Amygdala (tissue), 56 donors: Measurements from ENCODE around the gene UQCC5.

Experiments
- DNase-seq, 56 donors: peaks; one replicate each; lab custom pipeline; 2025; lab: John Stamatoyannopoulos, UW

Gene UQCC5

DNA sequence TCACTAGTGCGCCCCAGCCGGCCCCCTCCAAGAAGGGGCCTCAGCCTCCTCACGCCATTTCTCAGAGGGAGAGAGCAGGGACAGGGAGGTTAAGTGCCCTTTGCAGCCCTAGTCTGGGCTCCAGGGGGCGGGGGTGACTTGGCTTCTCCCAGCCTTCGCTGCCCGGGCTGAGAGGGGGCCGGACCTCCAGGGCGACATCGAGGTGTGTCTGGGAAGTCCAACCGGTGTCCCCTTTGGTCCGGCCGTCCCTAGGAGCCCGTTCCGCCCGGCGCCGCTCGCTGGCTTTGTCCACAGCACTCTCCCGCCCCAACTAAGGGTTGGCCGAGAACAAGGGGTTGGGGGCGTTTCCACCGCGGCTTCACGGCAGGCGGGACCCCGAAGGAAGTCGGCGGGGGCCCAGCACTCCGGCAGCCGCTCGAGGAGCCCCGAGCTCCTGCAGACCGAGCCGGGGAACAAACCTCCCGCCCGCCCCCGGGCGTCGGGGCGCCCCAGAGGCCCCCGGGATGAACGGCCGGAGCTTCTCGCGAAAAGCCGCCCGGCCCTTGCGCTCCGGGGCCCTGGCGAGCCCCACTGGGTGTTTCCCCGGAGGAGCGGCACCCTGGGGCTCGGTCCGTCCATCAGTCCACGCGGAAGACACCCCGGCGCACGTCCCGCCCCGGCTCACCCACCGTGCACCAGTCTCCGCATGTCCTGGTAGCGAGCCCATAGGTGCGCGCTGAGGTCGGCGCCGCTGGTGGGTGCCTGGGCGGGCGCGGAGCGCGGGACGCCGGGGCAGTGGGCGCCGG lies 3.4 kb upstream of the UQCC5 start:
- no peak for DNase-seq

DNA sequence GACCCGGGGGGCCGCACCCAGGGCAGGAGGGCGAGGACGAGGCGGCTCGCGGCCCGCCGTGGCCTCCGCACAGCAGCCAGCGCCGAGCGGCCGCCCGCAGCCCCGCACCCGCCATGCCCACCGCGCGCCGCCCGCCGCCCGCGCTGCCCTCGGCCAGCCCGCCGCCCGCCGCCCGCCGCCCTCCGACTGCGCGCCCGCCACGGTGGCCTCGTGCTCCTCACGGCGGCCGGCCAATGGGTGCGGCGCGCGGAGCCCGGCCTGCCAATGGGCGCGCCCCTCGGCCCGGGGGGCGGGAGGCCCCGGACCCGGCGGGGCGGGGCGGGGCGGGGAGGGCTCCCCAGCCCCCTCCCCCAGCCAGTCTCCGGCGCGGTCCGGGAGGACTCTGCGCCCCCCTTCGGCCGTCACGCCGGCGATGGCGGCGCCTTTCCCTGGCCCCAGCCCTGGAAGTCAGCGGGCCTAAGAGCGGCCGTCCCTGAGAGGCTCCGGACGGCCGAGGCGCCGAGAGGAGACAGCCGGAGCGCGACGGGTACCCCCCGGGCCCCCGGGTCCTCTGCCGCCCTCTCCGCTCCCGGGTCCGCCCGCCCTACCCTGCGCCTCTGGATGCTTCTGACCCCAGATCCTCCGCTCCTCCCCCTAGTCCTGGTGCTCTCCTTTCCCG lies 2.7 kb upstream of the UQCC5 start, which contains the start of gene NT5DC2:
Gene NT5DC2 (minus strand): TSS at position 235 of the 658 bp plus-strand sequence. CDS start 120 bp downstream, at position 115.
- DNase-seq = peak in 32 of 56 donors; percentile 14 to 74 (median 35)

DNA sequence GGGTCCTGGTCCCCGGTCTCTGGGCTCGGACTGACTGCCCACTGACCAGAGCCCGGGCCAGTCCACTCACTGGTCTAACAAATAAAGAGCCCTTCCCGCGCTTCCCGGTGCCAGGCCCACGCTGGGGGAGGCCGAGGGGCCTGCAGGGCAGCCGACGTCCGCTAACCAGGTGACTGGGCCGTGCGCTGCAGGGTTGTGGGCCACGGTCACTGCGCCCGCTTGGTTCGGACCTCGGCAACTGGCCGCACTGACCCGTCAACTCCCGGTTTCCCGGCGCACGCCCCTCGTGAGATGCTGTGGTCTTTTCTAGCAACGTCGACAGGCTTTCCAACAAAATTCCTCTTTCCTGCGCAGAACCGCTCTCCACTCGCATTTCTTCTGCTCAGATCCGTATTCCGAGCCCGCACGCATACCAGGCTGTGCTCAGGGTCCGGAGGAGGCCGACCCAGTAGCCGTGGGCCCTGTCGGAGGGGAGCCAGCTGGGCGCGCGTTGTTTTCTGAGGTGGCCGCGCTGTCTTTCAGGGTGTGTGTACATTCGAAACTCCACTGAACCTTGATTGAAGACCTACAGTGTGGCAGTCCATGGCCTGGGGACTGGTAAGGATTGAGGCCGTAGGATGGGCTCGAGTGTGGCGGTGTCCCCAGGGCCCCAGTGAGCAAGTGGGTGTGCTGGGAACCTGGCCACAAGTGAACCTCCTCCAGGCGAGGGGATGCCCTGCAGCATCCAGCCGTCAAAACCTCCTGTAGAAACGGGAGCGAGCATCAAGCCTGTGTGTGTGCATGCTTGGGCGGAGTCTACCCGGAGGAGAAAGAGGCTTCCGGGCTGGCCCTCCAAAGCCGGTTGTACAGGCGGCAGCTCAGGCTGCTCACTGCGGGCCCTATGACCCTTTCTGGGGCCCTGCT lies 1.9 kb upstream of the UQCC5 start:
- DNase-seq = no peak

DNA sequence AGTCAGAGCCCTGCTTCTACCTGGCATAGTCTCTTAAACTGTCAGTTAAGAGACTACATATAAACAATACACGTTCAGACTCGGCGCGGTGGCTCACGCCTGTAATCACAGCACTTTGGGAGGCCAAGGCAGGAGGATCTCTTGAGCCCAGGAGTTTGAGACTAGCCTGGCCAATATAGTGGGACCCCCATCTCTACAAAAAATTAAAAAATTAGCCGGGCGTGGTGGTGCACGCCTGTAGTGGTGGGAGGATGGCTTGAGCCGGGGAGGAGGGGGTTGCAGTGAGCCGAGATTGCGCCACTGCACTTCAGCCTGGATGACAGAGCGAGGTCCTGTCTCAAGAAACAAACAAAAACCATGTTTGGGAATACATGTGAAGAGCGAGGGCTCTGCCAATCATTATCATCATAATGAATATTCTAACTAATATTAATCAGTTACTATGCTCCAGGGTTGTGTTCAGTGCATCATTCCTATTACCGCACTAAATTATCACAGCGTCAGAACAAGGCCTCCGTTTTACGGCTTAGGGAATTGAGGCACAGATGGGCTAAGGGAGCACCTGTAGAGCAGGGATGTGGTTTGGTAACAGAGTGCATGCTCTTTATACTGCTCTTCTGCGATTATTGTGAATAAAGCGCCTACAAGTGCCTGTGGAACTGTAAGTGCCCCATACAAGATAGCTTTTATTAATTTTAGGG lies 844 bp upstream of the UQCC5 start:
- no peak for DNase-seq

DNA sequence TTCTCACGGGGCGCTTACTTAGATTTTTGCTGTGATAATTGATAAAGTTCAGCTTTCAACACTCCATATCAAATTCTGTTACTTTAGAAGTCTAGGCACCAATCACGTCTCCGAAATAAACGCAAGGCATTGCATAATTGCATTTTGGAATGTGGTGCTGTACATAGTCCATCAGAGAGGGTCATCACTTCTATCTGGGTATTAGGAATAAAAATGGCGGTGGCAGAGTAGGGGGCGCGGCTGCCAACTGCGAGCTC lies 365 bp upstream of the UQCC5 start:
- DNase-seq = no peak

DNA sequence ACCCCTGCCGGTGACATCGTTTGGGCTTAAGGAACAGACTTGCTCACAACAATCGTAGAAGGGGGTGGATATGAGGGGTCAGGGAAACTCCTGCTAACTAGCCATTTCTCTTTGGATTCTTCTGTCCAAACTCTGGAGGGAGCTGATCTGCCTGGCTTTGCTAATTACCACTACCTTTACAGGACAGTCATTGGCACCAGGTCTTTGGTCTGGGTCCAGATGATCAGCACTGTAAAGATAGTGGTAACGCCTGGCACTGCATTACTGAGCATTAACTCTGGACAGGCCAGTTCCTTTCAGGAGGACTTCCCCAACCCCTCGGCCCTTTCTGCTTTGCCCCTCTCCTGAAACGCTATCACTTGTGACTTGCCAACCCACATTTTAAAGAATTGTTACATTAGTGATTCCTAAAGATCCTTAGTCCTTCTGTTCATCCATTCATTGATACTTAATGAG lies 788 bp downstream of the UQCC5 start:
- no peak for DNase-seq

DNA sequence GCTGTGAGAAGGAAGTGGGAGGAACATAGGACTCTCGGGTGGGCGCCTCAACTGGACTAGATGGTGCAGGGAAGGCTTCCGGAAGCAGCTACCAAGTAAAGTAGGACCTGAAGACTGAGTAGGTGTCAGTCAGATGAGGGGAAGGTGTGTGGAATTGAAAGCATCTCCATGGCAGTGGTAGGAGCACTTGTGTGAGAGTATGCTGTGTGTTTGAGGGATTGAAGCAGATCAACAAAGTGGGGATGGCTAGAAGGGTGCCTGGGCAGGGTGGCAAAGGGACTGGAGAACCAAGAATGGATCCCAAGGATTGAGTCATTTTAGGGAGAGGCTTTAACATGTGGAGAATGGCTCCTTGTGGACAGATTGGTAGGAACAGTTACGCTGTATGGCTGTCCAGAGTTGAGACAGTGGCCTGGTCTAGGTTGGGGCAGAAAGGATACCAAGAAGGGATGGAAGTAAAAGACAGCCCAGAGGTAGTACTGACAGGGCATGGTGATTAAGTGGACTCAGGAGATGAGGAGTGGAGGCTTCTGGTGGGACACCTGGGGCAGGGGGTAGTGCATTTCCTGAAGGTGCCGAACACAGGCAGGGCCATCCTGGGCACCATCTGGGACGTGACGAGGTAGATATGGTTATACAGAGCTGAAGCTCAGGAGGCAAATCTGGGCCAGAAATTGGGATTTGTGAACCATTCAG lies 1.5 kb downstream of the UQCC5 start:
- DNase-seq = no peak

DNA sequence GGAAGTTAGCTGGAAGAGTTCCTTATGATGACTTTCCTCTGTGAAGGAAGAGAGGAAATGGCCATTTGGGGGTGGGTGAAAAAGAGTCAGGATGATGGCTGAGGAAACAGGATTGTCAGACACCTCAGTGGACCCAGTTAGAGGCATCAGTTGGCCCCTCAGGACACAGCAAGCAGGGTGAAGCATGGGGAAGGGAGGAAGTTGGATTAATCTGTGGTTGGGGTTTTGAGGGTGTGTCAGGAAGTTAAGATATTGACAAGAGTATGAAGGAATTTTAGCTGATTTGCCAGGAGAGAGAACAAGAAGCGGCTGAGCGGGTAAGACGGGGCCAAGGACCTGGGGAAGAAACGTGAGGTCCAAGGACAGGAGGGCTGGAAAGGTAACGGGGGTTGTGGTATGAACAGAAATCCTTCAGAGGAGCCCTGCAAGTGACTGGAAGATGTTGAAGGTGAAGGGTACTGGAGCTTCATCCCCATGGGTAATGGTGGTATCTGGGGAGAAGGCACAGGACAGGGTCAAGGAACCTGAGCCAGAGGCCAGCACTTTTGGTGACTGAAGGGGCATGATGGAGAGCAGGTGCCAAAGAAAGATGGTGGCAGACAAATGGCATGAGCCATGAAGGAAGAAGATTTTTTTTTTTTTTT lies 2.7 kb downstream of the UQCC5 start:
- no peak for DNase-seq

DNA sequence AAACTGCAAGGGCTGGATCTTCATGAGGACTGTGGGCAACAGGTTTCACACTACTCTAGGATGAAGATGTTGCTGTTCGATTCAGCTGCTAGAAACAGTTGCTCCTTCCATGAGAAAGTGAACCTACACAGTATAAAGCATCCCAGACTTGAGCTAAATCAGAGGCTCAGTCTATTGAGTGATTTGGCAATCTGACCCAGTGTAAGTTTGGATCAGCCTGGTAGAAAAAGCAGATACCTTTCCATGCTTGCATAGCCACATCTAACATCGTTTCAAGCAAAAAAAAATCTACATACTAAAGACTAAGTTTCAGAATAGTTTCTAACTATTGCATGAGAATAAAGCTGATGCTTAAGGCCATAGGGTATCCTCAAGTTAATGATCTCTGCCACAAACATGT lies 4.6 kb downstream of the UQCC5 start:
- no peak for DNase-seq

DNA sequence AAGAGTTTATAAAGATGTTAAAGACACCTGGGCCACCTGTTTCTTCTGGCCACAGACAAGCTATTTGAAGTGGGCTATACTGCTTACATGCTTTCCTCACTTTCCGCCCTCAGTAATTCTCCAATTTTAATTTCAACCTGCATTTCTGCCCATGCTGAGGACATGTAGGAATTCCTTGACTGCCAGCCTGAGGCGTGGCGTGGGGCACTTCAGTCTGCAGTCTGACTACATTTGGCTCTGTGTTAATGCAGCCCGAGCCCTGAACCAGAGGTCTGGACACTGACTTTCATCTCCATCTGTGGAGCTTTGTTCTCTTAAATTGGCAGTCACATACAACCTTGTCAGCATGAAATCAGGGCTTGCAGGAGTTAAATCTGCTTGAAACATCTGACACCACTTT lies 8.5 kb downstream of the UQCC5 start:
- DNase-seq = no peak

DNA sequence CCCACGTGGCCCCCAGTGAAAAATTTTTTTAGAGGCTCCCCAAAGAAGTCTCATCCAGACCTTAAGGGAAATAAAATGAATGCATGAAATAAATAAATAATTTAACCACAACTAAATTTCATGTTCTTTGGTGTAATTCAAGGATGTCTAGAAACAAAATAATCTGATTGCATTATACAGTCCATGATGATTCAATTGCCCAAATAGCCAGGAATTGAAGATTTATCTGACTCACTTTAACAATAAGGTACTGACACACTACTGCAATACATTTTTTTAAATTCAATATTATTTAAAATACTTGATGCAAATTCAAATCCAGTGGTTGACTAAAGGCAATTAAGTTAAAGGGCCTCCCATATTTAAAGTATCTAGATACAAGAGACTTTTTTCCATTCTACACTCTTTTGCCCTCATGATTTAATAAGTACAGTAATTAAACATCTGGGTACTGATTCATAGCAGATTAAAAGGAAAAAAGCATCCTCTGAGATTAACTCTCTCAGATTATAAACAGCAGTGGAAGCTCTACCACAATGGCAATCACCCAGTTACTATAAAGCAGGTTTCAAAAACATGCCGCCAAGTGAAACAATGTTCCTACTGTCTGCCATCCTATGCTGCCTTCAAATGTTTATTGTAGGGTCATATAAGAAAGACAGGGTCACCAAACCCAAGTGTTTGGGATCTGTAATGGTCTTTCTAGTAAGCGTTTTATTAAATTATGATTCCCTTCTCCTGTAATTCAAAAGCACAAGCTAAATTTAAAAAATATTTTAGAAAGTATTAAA lies 9.9 kb downstream of the UQCC5 start:
- DNase-seq = no peak

DNA sequence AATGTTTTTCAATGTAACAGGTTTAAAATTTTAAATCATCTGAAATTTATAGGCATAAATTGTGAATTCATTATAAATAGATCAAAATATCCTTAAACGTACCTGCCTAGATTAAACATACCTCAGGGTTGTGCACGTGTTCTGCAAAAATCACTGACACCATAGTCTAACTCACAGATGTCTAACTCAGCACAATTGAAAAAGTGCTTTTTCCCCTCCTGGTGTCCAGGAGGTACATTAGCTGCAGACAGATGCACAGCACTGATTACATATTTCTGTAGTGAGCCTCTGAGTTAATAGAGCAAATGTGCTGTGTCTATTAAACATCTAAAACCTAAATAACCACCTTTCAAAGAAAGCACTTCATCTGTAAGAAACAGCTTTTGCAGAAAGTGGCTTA lies 10.7 kb downstream of the UQCC5 start:
- DNase-seq = no peak

DNA sequence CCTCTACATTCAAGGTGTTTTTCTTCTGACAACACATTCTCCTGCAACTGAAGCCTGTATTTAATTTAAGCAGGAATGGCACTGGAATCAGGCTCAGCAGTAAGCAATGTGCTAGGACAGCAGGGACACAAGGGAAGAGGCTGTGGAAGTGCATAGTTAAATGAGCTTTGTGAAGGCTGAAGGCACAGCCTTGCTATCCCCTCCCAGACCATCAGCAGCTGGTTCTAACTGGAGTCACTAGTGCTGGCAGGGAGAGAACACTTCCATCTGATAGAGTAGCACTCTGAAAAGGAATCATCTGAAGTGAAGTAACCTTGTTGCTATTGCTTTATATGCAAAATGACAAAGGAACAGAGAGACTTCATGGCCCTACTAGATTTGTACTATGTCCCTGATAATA lies 14.7 kb downstream of the UQCC5 start:
- no peak for DNase-seq

DNA sequence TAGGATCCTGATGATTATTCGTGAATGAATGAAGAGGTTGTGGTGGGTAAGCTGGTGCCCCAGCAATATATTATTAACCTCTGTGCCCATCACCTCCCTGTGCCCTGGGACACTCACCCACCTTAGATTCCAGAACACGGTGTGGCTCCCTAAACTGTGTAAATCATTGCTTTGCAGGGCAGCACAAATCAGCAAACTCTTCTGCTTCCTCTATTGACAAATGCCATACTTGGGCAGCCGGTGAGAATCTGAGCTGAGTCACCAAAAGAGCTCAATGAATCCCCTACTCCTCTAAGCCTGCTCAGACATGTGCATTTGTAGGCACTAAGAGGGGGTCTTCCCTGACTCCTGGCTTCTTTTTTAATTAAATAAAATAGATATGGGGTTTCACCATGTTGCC lies 15.7 kb downstream of the UQCC5 start:
- DNase-seq = no peak

DNA sequence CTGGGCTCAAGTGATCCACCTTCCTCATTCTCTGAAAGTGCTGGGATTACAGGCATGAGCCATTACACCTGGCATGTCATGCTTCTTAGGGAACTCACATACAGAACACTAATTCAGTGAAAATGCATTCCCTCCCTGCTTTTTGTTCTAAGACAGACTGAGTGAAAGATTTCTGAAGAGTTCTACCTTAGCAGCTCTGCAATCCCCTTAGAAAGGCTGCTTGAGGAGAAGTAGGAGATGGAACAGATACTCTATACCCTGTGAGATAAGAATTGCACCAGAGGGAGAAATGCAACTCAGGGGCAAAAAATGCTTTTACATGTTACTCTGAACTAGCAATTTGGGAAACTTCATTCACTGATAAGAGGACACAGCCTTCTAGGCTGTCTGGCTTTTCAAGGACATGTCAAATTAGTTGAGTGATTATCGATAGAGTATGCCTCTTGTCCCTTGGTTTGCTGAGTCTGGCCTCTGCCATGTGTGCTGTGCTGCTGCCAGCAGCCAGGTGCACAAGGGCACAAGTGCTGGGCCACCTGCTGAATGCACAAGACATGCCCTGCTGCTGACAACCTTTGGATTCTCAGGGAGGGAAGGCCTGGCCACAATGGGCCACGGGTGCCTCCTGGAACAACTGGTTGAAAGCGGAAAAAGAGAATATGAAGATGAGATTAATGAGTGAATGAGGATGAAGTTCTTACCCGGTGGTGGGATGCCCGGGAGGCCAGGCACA lies 17.8 kb downstream of the UQCC5 start:
- DNase-seq = no peak

DNA sequence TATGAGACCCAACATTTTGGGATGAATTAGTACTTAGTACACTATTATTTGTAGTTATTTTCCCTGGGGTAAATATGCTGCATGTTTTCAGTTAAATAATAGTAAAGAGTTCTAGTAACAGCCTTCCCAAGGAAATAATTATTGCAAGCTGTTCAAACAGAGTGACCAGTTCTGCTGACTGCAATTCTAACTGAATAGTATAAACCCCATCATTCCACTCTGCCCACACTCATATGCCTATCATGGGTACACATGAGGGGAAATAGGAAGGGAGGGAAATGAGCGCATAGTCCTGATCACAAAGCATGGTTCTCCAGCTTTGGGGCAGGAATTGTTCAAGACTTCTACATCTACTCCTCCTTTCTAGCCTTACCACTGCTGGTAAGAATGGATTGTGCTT lies 18.7 kb downstream of the UQCC5 start:
- DNase-seq = no peak

DNA sequence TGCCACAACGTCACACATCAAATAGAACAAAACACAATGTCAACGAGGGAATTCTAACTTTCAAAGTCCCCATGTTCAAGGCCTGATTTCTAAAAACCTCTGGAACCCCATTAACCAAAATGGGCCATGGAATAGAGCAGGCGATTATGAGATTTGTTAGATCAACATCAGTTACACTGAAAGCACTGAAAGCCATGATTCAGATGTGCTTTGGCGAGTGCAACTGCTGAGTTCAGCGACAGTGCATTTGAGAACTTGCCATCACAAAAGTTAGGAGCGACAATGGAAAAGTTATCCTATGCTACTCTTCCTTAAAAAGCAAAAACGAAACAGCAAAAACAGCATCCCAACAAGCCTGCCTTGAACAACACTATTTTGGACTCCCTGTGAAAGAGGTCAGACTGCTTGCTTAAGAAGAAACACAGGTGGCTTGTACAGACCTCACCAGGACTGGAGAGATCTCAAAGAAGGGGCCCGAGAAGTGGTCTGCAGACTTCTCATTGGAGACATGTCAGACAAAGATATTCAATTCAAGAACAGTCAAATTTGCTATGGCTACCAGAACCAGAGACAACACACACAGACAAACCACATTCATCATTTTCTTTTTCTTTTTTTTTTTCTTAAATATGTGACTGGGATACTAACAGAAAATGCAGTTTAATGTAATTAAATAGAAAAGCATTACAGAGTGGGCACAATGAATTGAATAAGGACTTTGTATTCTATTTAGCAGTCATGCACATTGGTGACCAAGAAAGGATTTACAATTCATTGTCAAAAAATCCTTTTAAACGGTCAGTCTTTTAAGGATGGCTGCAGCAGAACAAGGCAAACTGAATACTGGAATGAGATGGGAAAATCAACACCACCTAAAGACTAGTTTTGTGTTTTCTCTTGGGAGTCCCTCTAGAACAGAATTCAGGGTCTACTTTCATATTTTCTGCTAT lies 20.9 kb downstream of the UQCC5 start:
- no peak for DNase-seq
